T-helper 2 cell treated with Interferon-gamma antibody and Interleukin-4, amounts not matched to agents 5 μg/mL and 100 μg/mL, for 36 hours (primary cell): ENCODE measurements around the gene CTXN2.

Experiments
- DNase-seq: peaks from one replicate; pipeline ENCODE4 v3.0.0; 2021; ENCODE audit warnings: low spot score
- H3K27ac Mint-ChIP-seq: one replicate; pipeline ENCODE4 v1.8.0; 2021; ENCODE audit warnings: mild to moderate bottlenecking, mixed read lengths
- H3K27me3 Mint-ChIP-seq: one replicate; pipeline ENCODE4 v1.8.0; 2021; ENCODE audit warnings: low read depth, mixed read lengths
- H3K36me3 Mint-ChIP-seq: one replicate; pipeline ENCODE4 v1.8.0; 2021; ENCODE audit warnings: low read depth, mixed read lengths
- H3K4me1 Mint-ChIP-seq: one replicate; pipeline ENCODE4 v1.8.0; 2021; ENCODE audit warnings: low read depth, mixed read lengths
- H3K4me3 Mint-ChIP-seq: one replicate; pipeline ENCODE4 v1.8.0; 2022; ENCODE audit warnings: mild to moderate bottlenecking, moderate library complexity, mixed read lengths
- H3K9me3 Mint-ChIP-seq: one replicate; pipeline ENCODE4 v1.8.0; 2021; ENCODE audit warnings: mixed read lengths

CTXN2 gene

GRCh38 chr15:48178648-48178931 lies 12.9 kb upstream of the CTXN2 start:
- peaks cover 15% of the 10 kb centered on the region for H3K27me3 Mint-ChIP-seq
- peaks cover 17% of the 10 kb centered on the region for H3K4me1 Mint-ChIP-seq
- peaks cover 9% of the 10 kb centered on the region for H3K36me3 Mint-ChIP-seq
- H3K27ac Mint-ChIP-seq, result no peak overlapping the region
- H3K9me3 Mint-ChIP-seq, result peaks cover 9% of the 10 kb centered on the region
- no peak for DNase-seq
- H3K4me3 Mint-ChIP-seq, result peak overlapping the region; percentile 43

GRCh38 chr15:48182749-48183148 lies 8.7 kb upstream of the CTXN2 start:
- peaks cover 26% of the 10 kb centered on the region for H3K27me3 Mint-ChIP-seq
- H3K4me1 Mint-ChIP-seq, result no peaks in the 10 kb centered on the region
- H3K27ac Mint-ChIP-seq, result no peak overlapping the region

GRCh38 chr15:48185529-48185928 lies 5.9 kb upstream of the CTXN2 start:
- H3K36me3 Mint-ChIP-seq, result no peaks in the 10 kb centered on the region
- peaks cover 28% of the 10 kb centered on the region for H3K27me3 Mint-ChIP-seq
- no peak overlapping the region for H3K4me3 Mint-ChIP-seq
- no peak for DNase-seq
- no peaks in the 10 kb centered on the region for H3K9me3 Mint-ChIP-seq
- H3K4me1 Mint-ChIP-seq, result no peaks in the 10 kb centered on the region
- no peak overlapping the region for H3K27ac Mint-ChIP-seq

More at GRCh38 chr15:48182749-48183148, 8.7 kb upstream of the CTXN2 start:
- no peak overlapping the region for H3K4me3 Mint-ChIP-seq
- H3K36me3 Mint-ChIP-seq, result no peaks in the 10 kb centered on the region
- no peak for DNase-seq
- H3K9me3 Mint-ChIP-seq, result no peaks in the 10 kb centered on the region

- Mint-ChIP-seq H3K4me1 (peaks cover under 1% of the 10 kb centered on the region), H3K27me3 (peaks cover 30% of the 10 kb centered on the region), H3K27ac (no peak overlapping the region), H3K36me3 (no peaks in the 10 kb centered on the region), H3K9me3 (peaks cover under 1% of the 10 kb centered on the region), H3K4me3 (no peak overlapping the region)
- no peak for DNase-seq
These were observed 5.2 kb upstream of the CTXN2 start for GRCh38 chr15:48186271-48186670.

- Mint-ChIP-seq H3K9me3 (peaks cover 3% of the 10 kb centered on the region), H3K36me3 (no peaks in the 10 kb centered on the region), H3K4me3 (peak overlapping the region; percentile 49), H3K27ac (no peak overlapping the region), H3K27me3 (peaks cover 29% of the 10 kb centered on the region), H3K4me1 (peaks cover 3% of the 10 kb centered on the region)
- peak; percentile 26 for DNase-seq
These were observed 412 bp upstream of the CTXN2 start for GRCh38 chr15:48190932-48191573.

- no peaks in the 10 kb centered on the region for H3K36me3 Mint-ChIP-seq
- H3K27me3 Mint-ChIP-seq, result peaks cover 13% of the 10 kb centered on the region
- H3K9me3 Mint-ChIP-seq, result no peaks in the 10 kb centered on the region
- H3K27ac Mint-ChIP-seq, result no peak overlapping the region
- no peak for DNase-seq
- no peaks in the 10 kb centered on the region for H3K4me1 Mint-ChIP-seq
- H3K4me3 Mint-ChIP-seq, result no peak overlapping the region
These were observed 10.6 kb downstream of the CTXN2 start for GRCh38 chr15:48202068-48202467.

GRCh38 chr15:48205981-48206380 lies 14.5 kb downstream of the CTXN2 start, which contains the start of gene SLC12A1:
Gene SLC12A1, plus strand, starts transcription at chr15:48206302. Its CDS starts 1,418 bp downstream, at chr15:48207720.
- Mint-ChIP-seq H3K4me1 (no peaks in the 10 kb centered on the region), H3K27me3 (peaks cover 19% of the 10 kb centered on the region), H3K36me3 (no peaks in the 10 kb centered on the region), H3K27ac (no peak within 1 kb of the TSS), H3K9me3 (no peaks in the 10 kb centered on the region), H3K4me3 (no peak within 1 kb of the TSS)
- no peak for DNase-seq

- H3K9me3 Mint-ChIP-seq, result no peaks in the 10 kb centered on the region
- DNase-seq, result no peak
- H3K4me1 Mint-ChIP-seq, result no peaks in the 10 kb centered on the region
- no peak overlapping the region for H3K27ac Mint-ChIP-seq
- no peak overlapping the region for H3K4me3 Mint-ChIP-seq
- no peaks in the 10 kb centered on the region for H3K36me3 Mint-ChIP-seq
- peaks cover 11% of the 10 kb centered on the region for H3K27me3 Mint-ChIP-seq
These were observed 29.8 kb downstream of the CTXN2 start for GRCh38 chr15:48221261-48221660.

- DNase-seq, result no peak
- no peaks in the 10 kb centered on the region for H3K9me3 Mint-ChIP-seq
- H3K4me1 Mint-ChIP-seq, result no peaks in the 10 kb centered on the region
- no peak overlapping the region for H3K4me3 Mint-ChIP-seq
- H3K36me3 Mint-ChIP-seq, result no peaks in the 10 kb centered on the region
- H3K27me3 Mint-ChIP-seq, result peaks cover 12% of the 10 kb centered on the region
- no peak overlapping the region for H3K27ac Mint-ChIP-seq
These were observed 30.4 kb downstream of the CTXN2 start for GRCh38 chr15:48221885-48222284.

GRCh38 chr15:48222627-48223026 lies 31.2 kb downstream of the CTXN2 start:
- Mint-ChIP-seq H3K4me1 (no peaks in the 10 kb centered on the region), H3K27ac (no peak overlapping the region), H3K36me3 (no peaks in the 10 kb centered on the region), H3K9me3 (no peaks in the 10 kb centered on the region), H3K27me3 (peaks cover 13% of the 10 kb centered on the region), H3K4me3 (no peak overlapping the region)
- DNase-seq, result no peak

- no peaks in the 10 kb centered on the region for H3K36me3 Mint-ChIP-seq
- no peak overlapping the region for H3K4me3 Mint-ChIP-seq
- H3K9me3 Mint-ChIP-seq, result no peaks in the 10 kb centered on the region
- H3K27ac Mint-ChIP-seq, result no peak overlapping the region
- DNase-seq, result no peak
- H3K27me3 Mint-ChIP-seq, result peaks cover 15% of the 10 kb centered on the region
- no peaks in the 10 kb centered on the region for H3K4me1 Mint-ChIP-seq
These were observed 34.3 kb downstream of the CTXN2 start for GRCh38 chr15:48225771-48226170.

GRCh38 chr15:48230498-48230897 lies 39.0 kb downstream of the CTXN2 start:
- Mint-ChIP-seq H3K9me3 (no peaks in the 10 kb centered on the region), H3K4me1 (no peaks in the 10 kb centered on the region), H3K36me3 (no peaks in the 10 kb centered on the region), H3K27ac (no peak overlapping the region), H3K27me3 (peaks cover 10% of the 10 kb centered on the region), H3K4me3 (no peak overlapping the region)
- DNase-seq, result no peak

GRCh38 chr15:48233246-48233645 lies 41.8 kb downstream of the CTXN2 start:
- Mint-ChIP-seq H3K27ac (no peak overlapping the region), H3K36me3 (no peaks in the 10 kb centered on the region), H3K4me3 (no peak overlapping the region), H3K4me1 (no peaks in the 10 kb centered on the region), H3K9me3 (no peaks in the 10 kb centered on the region), H3K27me3 (peaks cover 3% of the 10 kb centered on the region)
- DNase-seq, result no peak

GRCh38 chr15:48239334-48239733 lies 47.9 kb downstream of the CTXN2 start:
- DNase-seq, result no peak
- no peaks in the 10 kb centered on the region for H3K27me3 Mint-ChIP-seq
- H3K4me3 Mint-ChIP-seq, result no peak overlapping the region
- no peaks in the 10 kb centered on the region for H3K36me3 Mint-ChIP-seq
- H3K4me1 Mint-ChIP-seq, result no peaks in the 10 kb centered on the region
- H3K9me3 Mint-ChIP-seq, result no peaks in the 10 kb centered on the region
- no peak overlapping the region for H3K27ac Mint-ChIP-seq

- Mint-ChIP-seq H3K36me3 (no peaks in the 10 kb centered on the region), H3K27me3 (no peaks in the 10 kb centered on the region), H3K4me1 (no peaks in the 10 kb centered on the region), H3K4me3 (no peak overlapping the region), H3K27ac (no peak overlapping the region), H3K9me3 (no peaks in the 10 kb centered on the region)
- no peak for DNase-seq
These were observed 50.5 kb downstream of the CTXN2 start for GRCh38 chr15:48242015-48242414.
